ENCODE results near the gene OR2V2.

DNA sequence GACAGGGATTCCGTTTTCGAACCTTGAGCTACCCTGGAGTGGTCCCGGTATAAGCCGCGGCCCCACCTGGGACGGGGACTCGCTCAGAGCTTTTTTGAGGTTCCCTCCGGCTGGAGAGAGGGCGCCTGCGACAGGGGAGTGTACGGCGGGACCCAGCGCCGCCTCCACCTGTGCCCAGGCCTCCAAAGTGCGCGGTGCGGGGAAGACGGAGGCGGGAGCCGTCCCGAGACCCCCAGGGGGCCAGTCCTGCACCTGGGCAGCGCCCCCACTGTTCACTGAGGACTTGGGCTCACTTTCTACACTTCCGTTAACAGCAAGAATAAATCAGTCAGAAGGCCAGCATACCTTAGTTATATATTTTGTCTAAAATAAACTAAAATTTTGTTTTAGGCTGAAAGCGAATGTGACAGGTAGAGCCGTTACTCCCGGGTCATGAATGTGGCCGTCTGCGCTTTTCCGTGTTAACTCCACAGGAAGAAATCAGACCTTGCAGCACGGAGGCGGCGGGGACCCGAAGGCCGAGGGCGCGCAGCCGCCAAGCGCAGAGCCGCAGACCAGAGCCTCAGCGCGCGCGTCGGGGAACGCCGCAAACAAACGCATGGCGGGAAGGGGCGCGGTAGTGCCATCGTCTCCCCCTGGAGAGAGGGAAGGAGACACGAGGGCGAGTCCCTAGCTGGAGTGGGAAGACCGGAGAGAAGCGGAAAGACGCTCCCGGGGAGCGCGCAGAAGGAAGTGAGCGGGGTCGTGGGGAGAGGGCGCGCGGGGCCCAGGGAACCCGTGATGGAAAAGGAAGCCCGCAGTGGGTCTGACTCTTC lies 43.5 kb downstream of the OR2V2 start:
- TF ChIP-seq, protein P1, sequence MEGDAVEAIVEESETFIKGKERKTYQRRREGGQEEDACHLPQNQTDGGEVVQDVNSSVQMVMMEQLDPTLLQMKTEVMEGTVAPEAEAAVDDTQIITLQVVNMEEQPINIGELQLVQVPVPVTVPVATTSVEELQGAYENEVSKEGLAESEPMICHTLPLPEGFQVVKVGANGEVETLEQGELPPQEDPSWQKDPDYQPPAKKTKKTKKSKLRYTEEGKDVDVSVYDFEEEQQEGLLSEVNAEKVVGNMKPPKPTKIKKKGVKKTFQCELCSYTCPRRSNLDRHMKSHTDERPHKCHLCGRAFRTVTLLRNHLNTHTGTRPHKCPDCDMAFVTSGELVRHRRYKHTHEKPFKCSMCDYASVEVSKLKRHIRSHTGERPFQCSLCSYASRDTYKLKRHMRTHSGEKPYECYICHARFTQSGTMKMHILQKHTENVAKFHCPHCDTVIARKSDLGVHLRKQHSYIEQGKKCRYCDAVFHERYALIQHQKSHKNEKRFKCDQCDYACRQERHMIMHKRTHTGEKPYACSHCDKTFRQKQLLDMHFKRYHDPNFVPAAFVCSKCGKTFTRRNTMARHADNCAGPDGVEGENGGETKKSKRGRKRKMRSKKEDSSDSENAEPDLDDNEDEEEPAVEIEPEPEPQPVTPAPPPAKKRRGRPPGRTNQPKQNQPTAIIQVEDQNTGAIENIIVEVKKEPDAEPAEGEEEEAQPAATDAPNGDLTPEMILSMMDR (IDR thresholded peaks at IDR 0.05) = peak in 1 of 6 experiments; percentile 12
- TF ChIP-seq EP300 (IDR thresholded peaks at IDR 0.05) (no peak), POLR2AphosphoS5 (IDR thresholded peaks at IDR 0.05) (no peak), POLR2A (IDR thresholded peaks at IDR 0.05) (no peak)
